ENCODE measurements around the gene BAG1. TPM values are rescaled to one million over a fixed set of nuclear protein-coding genes. Genes with fewer than 3 reads are reported as not detected.

The BAG1 gene
- total RNA-seq, 4 donors from 2014 or later, result 39.7 to 143 (median 59.4) TPM

DNA sequence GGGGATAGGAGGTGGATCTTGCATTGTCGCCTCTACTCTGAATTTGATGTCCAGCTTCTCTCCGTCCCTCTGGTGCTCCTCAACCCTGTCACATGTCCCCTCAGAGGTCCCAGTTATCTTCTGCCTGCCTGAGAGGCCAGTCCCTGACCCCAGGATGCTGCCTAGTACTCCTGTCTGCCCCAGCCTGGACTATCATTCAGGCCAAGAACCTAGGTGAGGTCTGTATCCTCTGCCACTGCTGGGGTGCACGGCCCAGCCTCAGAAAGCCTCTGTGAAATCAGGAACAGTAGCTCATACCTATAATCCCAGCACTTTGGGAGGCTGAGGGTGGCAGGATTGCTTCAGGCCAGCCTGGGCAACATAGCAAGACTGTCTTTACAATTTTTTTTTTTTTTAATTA is 15.9 kb downstream of the BAG1 start:
- intact Hi-C loops (cut with DNase I; ENCODE audit: low total_unique reads), result no loop called here
- no peaks in the 10 kb centered on the region for H3K36me3 ChIP-seq
- H3K9me3 ChIP-seq, result no peaks in the 10 kb centered on the region
- H3K27ac ChIP-seq, result no peak overlapping the region
- no peaks in the 10 kb centered on the region for H3K27me3 ChIP-seq
- TF ChIP-seq, protein P1, sequence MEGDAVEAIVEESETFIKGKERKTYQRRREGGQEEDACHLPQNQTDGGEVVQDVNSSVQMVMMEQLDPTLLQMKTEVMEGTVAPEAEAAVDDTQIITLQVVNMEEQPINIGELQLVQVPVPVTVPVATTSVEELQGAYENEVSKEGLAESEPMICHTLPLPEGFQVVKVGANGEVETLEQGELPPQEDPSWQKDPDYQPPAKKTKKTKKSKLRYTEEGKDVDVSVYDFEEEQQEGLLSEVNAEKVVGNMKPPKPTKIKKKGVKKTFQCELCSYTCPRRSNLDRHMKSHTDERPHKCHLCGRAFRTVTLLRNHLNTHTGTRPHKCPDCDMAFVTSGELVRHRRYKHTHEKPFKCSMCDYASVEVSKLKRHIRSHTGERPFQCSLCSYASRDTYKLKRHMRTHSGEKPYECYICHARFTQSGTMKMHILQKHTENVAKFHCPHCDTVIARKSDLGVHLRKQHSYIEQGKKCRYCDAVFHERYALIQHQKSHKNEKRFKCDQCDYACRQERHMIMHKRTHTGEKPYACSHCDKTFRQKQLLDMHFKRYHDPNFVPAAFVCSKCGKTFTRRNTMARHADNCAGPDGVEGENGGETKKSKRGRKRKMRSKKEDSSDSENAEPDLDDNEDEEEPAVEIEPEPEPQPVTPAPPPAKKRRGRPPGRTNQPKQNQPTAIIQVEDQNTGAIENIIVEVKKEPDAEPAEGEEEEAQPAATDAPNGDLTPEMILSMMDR (IDR thresholded peaks at IDR 0.05), result no peak
- no peak for TF ChIP-seq POLR2A (IDR thresholded peaks at IDR 0.05)
- H3K4me1 ChIP-seq, result no peaks in the 10 kb centered on the region
- H3K4me3 ChIP-seq, result no peak overlapping the region
- DNase-seq, result no peak

DNA sequence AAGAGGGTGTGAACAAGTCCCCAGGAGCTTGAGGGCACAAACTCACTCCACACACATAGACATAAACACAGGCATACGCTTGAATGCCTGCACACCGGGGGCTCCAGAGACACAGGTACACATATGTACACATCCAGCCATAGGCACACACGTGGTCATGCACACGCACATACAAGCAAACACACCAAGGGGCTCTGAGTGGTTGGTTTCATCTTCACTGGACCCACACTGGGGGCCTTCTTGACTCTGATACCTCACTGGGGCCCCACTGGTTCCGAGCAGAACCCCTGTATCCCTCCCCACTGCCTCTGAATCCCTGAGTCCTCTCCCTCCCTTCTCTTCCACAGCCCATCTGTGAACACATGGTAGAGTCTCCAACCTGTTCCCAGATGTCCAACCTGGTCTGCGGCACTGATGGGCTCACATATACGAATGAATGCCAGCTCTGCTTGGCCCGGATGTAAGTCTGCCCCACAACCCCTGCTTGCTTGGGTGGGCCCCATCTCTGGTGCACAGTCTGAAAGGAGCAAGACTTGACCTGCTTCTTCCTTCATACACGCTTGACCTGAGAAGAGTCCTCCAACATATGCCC is 18.1 kb downstream of the BAG1 start:
- H3K27ac ChIP-seq, result no peak overlapping the region
- no peaks in the 10 kb centered on the region for H3K36me3 ChIP-seq
- DNase-seq, result no peak
- H3K4me1 ChIP-seq, result no peaks in the 10 kb centered on the region
- no peaks in the 10 kb centered on the region for H3K27me3 ChIP-seq
- H3K9me3 ChIP-seq, result no peaks in the 10 kb centered on the region
- no peak overlapping the region for H3K4me3 ChIP-seq
- intact Hi-C loops (cut with DNase I; ENCODE audit: low total_unique reads), result no loop called here
- TF ChIP-seq POLR2A (IDR thresholded peaks at IDR 0.05), result no peak
- TF ChIP-seq, protein P1 (IDR thresholded peaks at IDR 0.05), result no peak

DNA sequence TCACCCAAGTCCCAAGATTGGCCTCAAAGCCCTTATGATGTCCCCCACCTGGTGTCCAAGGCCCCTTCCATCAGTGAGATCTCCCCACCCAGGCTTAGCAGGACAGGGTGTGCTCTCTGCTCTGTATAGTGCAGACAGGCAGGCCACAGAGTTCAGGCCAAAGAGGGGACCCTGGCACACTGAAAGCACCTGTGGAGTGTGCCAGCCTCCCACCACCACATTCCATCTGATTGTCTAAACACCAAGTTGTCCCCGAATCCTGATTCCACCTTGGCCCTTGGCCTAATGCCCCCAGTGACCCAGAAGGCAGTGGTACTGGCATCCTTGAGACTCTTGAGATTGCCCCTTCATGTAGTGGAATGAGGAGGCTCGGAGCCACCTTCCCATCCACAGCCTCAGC is 19.2 kb downstream of the BAG1 start:
- intact Hi-C loops (cut with DNase I; ENCODE audit: low total_unique reads), result no loop called here
- Histone ChIP-seq H3K4me1 (no peaks in the 10 kb centered on the region), H3K27ac (no peak overlapping the region), H3K27me3 (no peaks in the 10 kb centered on the region), H3K9me3 (no peaks in the 10 kb centered on the region), H3K4me3 (no peak overlapping the region), H3K36me3 (no peaks in the 10 kb centered on the region)
- DNase-seq, result no peak
- TF ChIP-seq POLR2A (IDR thresholded peaks at IDR 0.05), result no peak
- TF ChIP-seq, protein P1 (IDR thresholded peaks at IDR 0.05), result no peak

DNA sequence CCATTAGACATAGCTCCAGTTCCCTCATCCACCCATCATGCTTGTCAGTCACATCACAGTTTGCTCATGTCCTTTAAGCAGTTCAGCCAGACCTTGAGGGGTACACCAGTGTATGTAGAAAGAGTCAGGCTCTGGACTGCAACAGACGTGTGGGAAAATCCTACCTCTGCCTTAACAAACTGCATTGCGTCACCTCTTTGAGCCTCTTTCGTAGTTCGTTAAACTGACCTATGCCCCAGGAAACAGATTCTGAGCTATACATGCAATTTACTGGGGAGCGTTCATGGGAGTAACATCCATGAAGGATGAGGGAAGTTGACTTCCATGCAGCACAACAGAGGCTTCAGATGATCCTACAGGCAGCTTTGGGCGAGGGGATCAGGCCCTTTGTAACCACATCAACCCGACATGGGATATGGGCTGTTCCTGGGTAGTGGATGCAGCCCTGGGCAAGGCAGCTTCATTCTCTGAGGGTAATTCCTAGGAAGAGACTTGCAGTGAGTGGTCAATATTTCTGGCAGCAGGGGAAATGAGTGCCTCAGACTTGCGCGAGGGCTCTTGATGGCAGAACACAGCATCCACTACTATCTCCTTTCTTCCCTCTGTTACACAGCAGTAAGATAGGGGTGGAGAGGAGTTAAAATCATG is 20.2 kb downstream of the BAG1 start:
- no peak for DNase-seq
- Histone ChIP-seq H3K27me3 (no peaks in the 10 kb centered on the region), H3K27ac (no peak overlapping the region), H3K9me3 (no peaks in the 10 kb centered on the region), H3K36me3 (no peaks in the 10 kb centered on the region), H3K4me1 (no peaks in the 10 kb centered on the region), H3K4me3 (no peak overlapping the region)
- TF ChIP-seq, protein P1 (IDR thresholded peaks at IDR 0.05), result no peak
- no peak for TF ChIP-seq POLR2A (IDR thresholded peaks at IDR 0.05)
- intact Hi-C loops (cut with DNase I; ENCODE audit: low total_unique reads), result no loop called here

DNA sequence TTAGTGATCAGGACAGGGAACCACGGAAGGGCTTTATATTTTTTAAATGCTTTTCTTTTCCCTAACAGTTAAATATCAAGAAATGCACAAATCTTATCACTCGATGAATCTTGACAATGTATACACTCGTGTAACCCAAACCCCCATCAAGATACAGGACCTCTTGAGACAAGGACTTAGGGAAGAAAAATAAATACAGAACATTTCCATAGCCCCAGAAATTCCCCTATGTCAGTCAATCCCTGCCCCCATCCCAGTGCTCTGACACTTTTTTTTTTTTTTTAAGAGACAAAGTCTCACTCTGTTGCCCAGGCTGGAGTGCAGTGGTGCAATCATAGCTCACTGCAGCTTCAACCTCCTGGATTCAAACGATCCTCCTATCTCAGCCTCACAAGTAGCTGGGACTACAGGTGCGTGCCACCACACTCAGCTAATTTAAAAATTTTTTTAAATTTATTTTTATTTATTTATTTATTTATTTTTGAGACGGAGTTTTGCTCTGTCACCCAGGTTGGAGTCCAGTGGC is 21.8 kb downstream of the BAG1 start:
- TF ChIP-seq POLR2A (IDR thresholded peaks at IDR 0.05), result no peak
- TF ChIP-seq, protein P1 (IDR thresholded peaks at IDR 0.05), result no peak
- H3K4me1 ChIP-seq, result no peaks in the 10 kb centered on the region
- intact Hi-C loops (cut with DNase I; ENCODE audit: low total_unique reads), result no loop called here
- H3K9me3 ChIP-seq, result no peaks in the 10 kb centered on the region
- no peak for DNase-seq
- no peaks in the 10 kb centered on the region for H3K27me3 ChIP-seq
- H3K4me3 ChIP-seq, result no peak overlapping the region
- no peaks in the 10 kb centered on the region for H3K36me3 ChIP-seq
- no peak overlapping the region for H3K27ac ChIP-seq

All from uterus (tissue), 4 donors.